B cell (primary cell): ENCODE data around the gene SERPINA12. TPM values are rescaled to one million over a fixed set of nuclear protein-coding genes. Genes with fewer than 3 reads are reported as not detected.

Source experiments
- ATAC-seq: fragments of 200-7000 bp; cut with Tn5 transposase; one replicate; pipeline ENCODE4 v1.10.0; 2021; ENCODE audit warnings: low read depth, mild to moderate bottlenecking, moderate number of reproducible peaks, moderate library complexity
- CTCF ChIA-PET: fragments of 350-600 bp; sonication (Branson Sonifier 250); formaldehyde crosslinking; loops from one replicate; lab custom pipeline; 2021; ENCODE audit warnings: antibody characterized with exemption, inconsistent platforms; lab: Charles Lee
- POLR2A ChIA-PET: fragments of 350-600 bp; sonication (Branson Sonifier 250); formaldehyde crosslinking; loops from one replicate; lab custom pipeline; 2021; ENCODE audit warnings: antibody characterized with exemption; lab: Charles Lee
- DNase-seq: peaks from one replicate; pipeline ENCODE4 v3.0.0; 2013
- H2AFZ ChIP-seq: 2 replicates; pipeline ENCODE4 v1.6.1; 2012; ENCODE audit warnings: mild to moderate bottlenecking, low read depth, low read length; ENCODE audit not compliant: insufficient read depth, poor library complexity, severe bottlenecking
- H3K27ac ChIP-seq, 2 donors: 1 replicate in 1 of 2; 2 replicates in 1 of 2; pipeline ENCODE4 v1.5.1; 2012 to 2013; ENCODE audit warnings: low read length in 2 of 2, mild to moderate bottlenecking in 2 of 2, moderate library complexity in 1 of 2
- H3K27me3 ChIP-seq, 4 experiments: fragments of 200-600 bp in 1 of 4; sonication (generic) in 1 of 4; replicated peaks in 1 of 4; 1 replicate in 2 of 4; 2 replicates in 2 of 4; pipeline versions ENCODE4 v1.6.1 to v1.7.0; 2013 to 2016; ENCODE audit warnings: low read length in 3 of 4, mild to moderate bottlenecking in 2 of 4, mixed read lengths in 1 of 4, moderate library complexity in 1 of 4; ENCODE audit not compliant: insufficient read depth in 4 of 4, control insufficient read depth in 3 of 4; ENCODE audit errors: control extremely low read depth in 1 of 4
- H3K36me3 ChIP-seq, 2 experiments: replicated peaks in 1 of 2; 1 replicate in 1 of 2; 2 replicates in 1 of 2; pipeline versions ENCODE4 v1.6.1 to v1.7.1; 2013; ENCODE audit warnings: low read length in 1 of 2; ENCODE audit not compliant: insufficient read depth in 2 of 2, control insufficient read depth in 1 of 2; ENCODE audit errors: control extremely low read depth in 1 of 2, extremely low read depth in 1 of 2
- H3K4me1 ChIP-seq, 2 donors: fragments of 200-600 bp in 1 of 2; sonication (generic) in 1 of 2; 1 replicate in 1 of 2; 2 replicates in 1 of 2; pipeline versions ENCODE4 v1.5.1 to v1.6.1; 2013 to 2017; ENCODE audit warnings: low read length in 2 of 2; ENCODE audit not compliant: control insufficient read depth in 2 of 2, insufficient read depth in 2 of 2
- H3K4me2 ChIP-seq: replicated peaks from 2 replicates; pipeline ENCODE3; 2012; ENCODE audit warnings: mild to moderate bottlenecking, low read depth, low read length; ENCODE audit not compliant: poor library complexity, severe bottlenecking
- H3K4me3 ChIP-seq, 5 experiments: fragments of 200-600 bp in 1 of 5; sonication (generic) in 1 of 5; 1 replicate in 3 of 5; 2 replicates in 2 of 5; pipeline versions ENCODE4 v1.5.1 to v1.7.0; 2011 to 2016; ENCODE audit warnings: low read length in 4 of 5, mild to moderate bottlenecking in 4 of 5, low read depth in 2 of 5, control low read depth in 1 of 5, moderate library complexity in 1 of 5; ENCODE audit not compliant: insufficient read depth in 1 of 5; ENCODE audit errors: control extremely low read depth in 1 of 5, extremely low read depth in 1 of 5
- H3K79me2 ChIP-seq: fragments of 200-600 bp; sonication (generic); one replicate; pipeline ENCODE4 v1.6.0; 2016; ENCODE audit warnings: low read length; ENCODE audit not compliant: control insufficient read depth, insufficient read depth
- H3K9ac ChIP-seq: fragments of 200-600 bp; sonication (generic); 2 replicates; pipeline ENCODE4 v1.6.1; 2017; ENCODE audit warnings: mild to moderate bottlenecking, low read length, moderate library complexity
- H3K9me3 ChIP-seq, 3 donors: one replicate each; pipeline versions ENCODE4 v1.6.1 to v1.7.1; 2013; ENCODE audit warnings: low read length in 2 of 3; ENCODE audit not compliant: control insufficient read depth in 2 of 3, insufficient read depth in 1 of 3; ENCODE audit errors: control extremely low read depth in 1 of 3
- H4K20me1 ChIP-seq: 2 replicates; pipeline ENCODE4 v1.6.0; 2012; ENCODE audit warnings: mild to moderate bottlenecking, low read length; ENCODE audit not compliant: insufficient read depth, control insufficient read depth, poor library complexity, severe bottlenecking
- H3K27ac Mint-ChIP-seq: one replicate; pipeline ENCODE4 v1.8.0; 2021; ENCODE audit warnings: mixed read lengths
- H3K27me3 Mint-ChIP-seq: one replicate; pipeline ENCODE4 v1.8.0; 2021; ENCODE audit warnings: mixed read lengths
- H3K4me1 Mint-ChIP-seq: one replicate; pipeline ENCODE4 v1.8.0; 2021; ENCODE audit warnings: mixed read lengths
- H3K4me3 Mint-ChIP-seq: one replicate; pipeline ENCODE4 v1.8.0; 2021; ENCODE audit warnings: mixed read lengths
- H3K9me3 Mint-ChIP-seq: one replicate; pipeline ENCODE4 v1.8.0; 2022; ENCODE audit warnings: mixed read lengths; ENCODE audit not compliant: insufficient read depth
- CTCF ChIP-seq: fragments of 200-600 bp; IDR thresholded peaks from one replicate; pipeline ENCODE4 v1.8.0; 2022; ENCODE audit warnings: antibody characterized with exemption, mild to moderate bottlenecking
- EZH2 ChIP-seq: IDR thresholded peaks from 2 replicates; pipeline ENCODE4 v1.6.1; 2012; ENCODE audit warnings: borderline replicate concordance, low read depth, mild to moderate bottlenecking, moderate library complexity, low read length; ENCODE audit not compliant: insufficient read depth, poor library complexity, severe bottlenecking
- WGBS: methylation state at CpG from one replicate; pipeline ENCODE4 v1.1.5; 2013; ENCODE audit warnings: missing lambda C conversion rate; ENCODE audit not compliant: insufficient coverage; 5-methylcytosine and 5-hydroxymethylcytosine counted together
- intact Hi-C: fragments of 100-400 bp; cut with micrococcal nuclease; formaldehyde crosslinking; loops from one replicate; pipeline ENCODE4 v1.10.0; 2022
- polyA plus RNA-seq: library from polyadenylated mRNA; depleted of rRNA; stranded (reverse); fragments of >200 nt; gene quantifications from 2 replicates; pipeline ENCODE4 v1.2.3, GENCODE V29; 2012
- total RNA-seq, 2 donors: library from RNA; stranded (reverse); fragments of 120-200 nt in 1 of 2; gene quantifications; 1 replicate in 1 of 2; 2 replicates in 1 of 2; pipeline versions ENCODE4 v1.2.3 to v1.2.4, GENCODE V29; 2013 to 2022

The SERPINA12 gene
- total and polyA plus RNA-seq, 2 donors (not counting 1 experiment from before 2014, with no cell fraction given) = not detected

GRCh38 chr14:94521375-94522114 is 12.3 kb upstream of the SERPINA12 start:
- no peak overlapping the region for H3K9ac ChIP-seq

More at GRCh38 chr14:94521375-94522114, 12.3 kb upstream of the SERPINA12 start:
- H3K4me2 ChIP-seq = no peak overlapping the region
- intact Hi-C loops = no loop called here
- peaks cover 10% of the 10 kb centered on the region for H3K27me3 Mint-ChIP-seq
- no peak overlapping the region for H3K4me3 ChIP-seq
- POLR2A ChIA-PET = no interaction called here
- no peaks in the 10 kb centered on the region for H3K4me1 Mint-ChIP-seq
- TF ChIP-seq CTCF = no peak
- no peak for TF ChIP-seq EZH2
- H3K79me2 ChIP-seq = no peaks in the 10 kb centered on the region
- H3K27ac ChIP-seq = no peak overlapping the region
- no peak overlapping the region for H2AFZ ChIP-seq
- DNase-seq (no peak), ATAC-seq (no peak)
- CTCF ChIA-PET = interaction anchor here (0.6 kb wide), 1 partner anchor 12 kb away, joined by 3 read pairs; no protein-coding TSS in a partner anchor
- peaks cover 0 to 9% (median 0%) of the 10 kb centered on the region in 3 donors for H3K9me3 ChIP-seq
- 58% methylated on average over 2 of the region's 5 CpGs for WGBS
- no peaks in the 10 kb centered on the region for H3K36me3 ChIP-seq
- H3K4me3 Mint-ChIP-seq = no peak overlapping the region
- H4K20me1 ChIP-seq = no peaks in the 10 kb centered on the region
- no peaks in the 10 kb centered on the region for H3K4me1 ChIP-seq
- H3K9me3 Mint-ChIP-seq = peaks cover 2% of the 10 kb centered on the region
- H3K27ac Mint-ChIP-seq = no peak overlapping the region
- peaks cover 0 to 6% (median 0%) of the 10 kb centered on the region in 4 experiments for H3K27me3 ChIP-seq
